GM12878 (cell line): ENCODE data around the gene EXOC4. TPM values are rescaled to one million over a fixed set of nuclear protein-coding genes. Genes with fewer than 3 reads are reported as not detected.

Experiments used
- ATAC-seq: fragments of 200-7000 bp; cut with Tn5 transposase; 3 replicates; pipeline ENCODE4 v1.9.1; 2020; ENCODE audit warnings: mild to moderate bottlenecking, moderate library complexity
- BruUV-seq: library from RNA; stranded (reverse); fragments of 400-500 nt; replicated peaks from 2 replicates; lab custom pipeline; 2021; lab: Mats Ljungman, UMichigan
- CTCF ChIA-PET: fragments of 300-600 bp; sonication (Branson Sonifier 250); formaldehyde crosslinking; extraction: SDS; loops from one replicate; lab custom pipeline; 2021; ENCODE audit warnings: inconsistent platforms; lab: Yijun Ruan, JAX
- POLR2A ChIA-PET: fragments of 350-600 bp; formaldehyde crosslinking; extraction: SDS; loops from one replicate; lab custom pipeline; 2021; ENCODE audit warnings: inconsistent platforms; lab: Charles Lee
- RAD21 ChIA-PET: fragments of 300-600 bp; sonication (Branson Sonifier 250); formaldehyde crosslinking; loops from one replicate; lab custom pipeline; 2023; ENCODE audit warnings: antibody characterized with exemption; ENCODE audit not compliant: unreplicated experiment; lab: Charles Lee
- SMC1A ChIA-PET: fragments of 300-600 bp; sonication (Branson Sonifier 250); formaldehyde crosslinking; loops from one replicate; lab custom pipeline; 2023; ENCODE audit not compliant: unreplicated experiment, uncharacterized antibody; lab: Charles Lee
- DNase-seq: peaks from one replicate; pipeline ENCODE4 v3.0.0-alpha.2; 2011; ENCODE audit warnings: low read depth, low spot score
- FAIRE-seq: peaks from 3 replicates; lab custom pipeline; 2011; peaks lifted over from hg19 to GRCh38; lab: Jason Lieb, UNC
- H2AFZ ChIP-seq: 2 replicates; pipeline ENCODE4 v1.6.0; 2011; ENCODE audit warnings: low read depth, low read length, control low read depth; ENCODE audit not compliant: control insufficient read depth
- H3K27ac ChIP-seq: 2 replicates; pipeline ENCODE4 v1.5.1; 2011; ENCODE audit warnings: control low read depth; ENCODE audit not compliant: control insufficient read depth, insufficient read depth
- H3K27me3 ChIP-seq, 2 experiments: replicated peaks in 1 of 2; 2 replicates each; pipeline versions ENCODE4 v1.6.0 to v1.6.1; 2011; ENCODE audit warnings: low read length in 1 of 2; ENCODE audit not compliant: control insufficient read depth in 2 of 2, insufficient read depth in 2 of 2
- H3K36me3 ChIP-seq, 2 experiments: 2 replicates each; pipeline ENCODE4 v1.5.1; 2011; ENCODE audit warnings: low read length in 1 of 2; ENCODE audit not compliant: control insufficient read depth in 2 of 2, insufficient read depth in 2 of 2
- H3K4me1 ChIP-seq: 2 replicates; pipeline ENCODE4 v1.6.1; 2011; ENCODE audit warnings: mild to moderate bottlenecking, low read length, moderate library complexity, mixed read lengths; ENCODE audit not compliant: control insufficient read depth, insufficient read depth
- H3K4me2 ChIP-seq: 2 replicates; pipeline ENCODE4 v1.6.0; 2011; ENCODE audit warnings: control low read depth; ENCODE audit not compliant: control insufficient read depth, insufficient read depth
- H3K4me3 ChIP-seq: fragments of 200-600 bp; sonication (generic); 2 replicates; pipeline ENCODE4 v1.5.1; 2016
- H3K79me2 ChIP-seq: 2 replicates; pipeline ENCODE4 v1.6.0; 2011; ENCODE audit warnings: low read length; ENCODE audit not compliant: control insufficient read depth, insufficient read depth
- H3K9ac ChIP-seq: 2 replicates; pipeline ENCODE4 v1.8.0; 2011; ENCODE audit warnings: low read length, control low read depth, mixed read lengths; ENCODE audit not compliant: control insufficient read depth, insufficient read depth
- H3K9me3 ChIP-seq: replicated peaks from 3 replicates; pipeline ENCODE4 v1.5.1; 2011; ENCODE audit warnings: mild to moderate bottlenecking, low read length; ENCODE audit not compliant: control insufficient read depth, insufficient read depth
- H4K20me1 ChIP-seq: 2 replicates; pipeline ENCODE4 v1.6.0; 2011; ENCODE audit not compliant: control insufficient read depth, insufficient read depth
- BHLHE40 ChIP-seq, 2 experiments: fragments of 450-650 bp in 1 of 2; IDR thresholded peaks; 2 replicates each; pipeline ENCODE4 v1.6.1; 2011 to 2017; ENCODE audit warnings: low read depth in 2 of 2, borderline replicate concordance in 1 of 2, improper control_type of control experiment in 1 of 2, low read length in 1 of 2, mild to moderate bottlenecking in 1 of 2
- CTCF ChIP-seq, 3 experiments: IDR thresholded peaks in 2 of 3; conservative IDR thresholded peaks in 1 of 3; 2 replicates each; pipeline ENCODE4 v1.5.1; 2011; ENCODE audit warnings: low read depth in 3 of 3, low read length in 3 of 3, mild to moderate bottlenecking in 3 of 3, control low read depth in 2 of 3, moderate library complexity in 2 of 3, inconsistent platforms in 1 of 3, mixed read lengths in 1 of 3; ENCODE audit not compliant: control insufficient read depth in 2 of 3, insufficient read depth in 1 of 3; ENCODE audit errors: extremely low read depth in 1 of 3
- ESRRA ChIP-seq: IDR thresholded peaks from 2 replicates; pipeline ENCODE4 v1.6.1; 2012; ENCODE audit warnings: mild to moderate bottlenecking, low read length, improper control_type of control experiment
- GABPA ChIP-seq: IDR thresholded peaks from 2 replicates; pipeline ENCODE4 v1.6.1; 2014; ENCODE audit warnings: antibody characterized with exemption, low read depth, mild to moderate bottlenecking, inconsistent platforms
- GATAD2B ChIP-seq: fragments of 450-650 bp; conservative IDR thresholded peaks from 2 replicates; pipeline ENCODE4 v1.6.1; 2017; ENCODE audit warnings: low read depth, mild to moderate bottlenecking, moderate library complexity
- KLF5 ChIP-seq: fragments of 450-650 bp; IDR thresholded peaks from 2 replicates; pipeline ENCODE4 v1.6.1; 2014; ENCODE audit warnings: mild to moderate bottlenecking; ENCODE audit not compliant: partially characterized antibody
- NFYB ChIP-seq: IDR thresholded peaks from 2 replicates; pipeline ENCODE4 v1.6.1; 2011; ENCODE audit warnings: low read depth, mild to moderate bottlenecking, low read length, improper control_type of control experiment, moderate library complexity; ENCODE audit not compliant: insufficient read depth
- NR2C1 ChIP-seq: fragments of 450-650 bp; IDR thresholded peaks from 2 replicates; pipeline ENCODE4 v1.6.1; 2017; ENCODE audit warnings: antibody characterized with exemption, mild to moderate bottlenecking, moderate library complexity
- RBBP5 ChIP-seq: fragments of 200-600 bp; sonication (generic); conservative IDR thresholded peaks from 2 replicates; pipeline ENCODE4 v1.6.1; 2016
- SREBF1 ChIP-seq: IDR thresholded peaks from 2 replicates; pipeline ENCODE4 v1.6.1; 2012; ENCODE audit warnings: mild to moderate bottlenecking, low read length
- STAT1 ChIP-seq: fragments of 450-650 bp; conservative IDR thresholded peaks from 2 replicates; pipeline ENCODE4 v1.6.1; 2014; ENCODE audit warnings: antibody characterized with exemption, mild to moderate bottlenecking
- STAT3 ChIP-seq: IDR thresholded peaks from 2 replicates; pipeline ENCODE4 v1.6.1; 2011; ENCODE audit warnings: low read depth, low read length, improper control_type of control experiment
- WGBS: methylation state at CpG from one replicate; pipeline ENCODE4 v1.1.6; 2016; ENCODE audit warnings: low lambda C conversion rate; ENCODE audit not compliant: insufficient replicate concordance, insufficient coverage; ENCODE audit errors: missing lambda C conversion rate; 5-methylcytosine and 5-hydroxymethylcytosine counted together
- in situ Hi-C: fragments of 300-500 bp; cut with MboI; formaldehyde crosslinking; loops from 9 replicates; pipeline ENCODE4 v1.14.3; 2018; ENCODE audit warnings: mixed read lengths
- intact Hi-C: fragments of 100-400 bp; cut with micrococcal nuclease; formaldehyde crosslinking; loops from one replicate; pipeline ENCODE4 v1.14.2; 2022; ENCODE audit not compliant: unreplicated experiment
- polyA plus RNA-seq, 11 experiments: library from polyadenylated mRNA; depleted of rRNA in 4 of 11; unstranded in 6 of 11; stranded (reverse) in 5 of 11; fragments of >200 nt; fragmentation: Nextera tagmentation in 4 of 11; fragmentation: Illumina TruSeq in 1 of 11; extraction: Ambion mirVana in 4 of 11; extraction: Trizol in 1 of 11; gene quantifications; 1 replicate in 1 of 11; 2 replicates in 10 of 11; pipeline versions ENCODE4 v1.2.1 to v1.2.3, GENCODE V29; 2011 to 2016; ENCODE audit warnings: inconsistent platforms in 2 of 11, missing spikeins in 2 of 11, low read depth in 1 of 11
- total RNA-seq, 4 experiments: library from RNA; depleted of rRNA in 3 of 4; stranded (reverse); fragments of >200 nt in 3 of 4; fragmentation: Illumina TruSeq in 1 of 4; extraction: Trizol in 1 of 4; gene quantifications; 2 replicates each; pipeline versions ENCODE4 v1.2.1 to v1.2.3, GENCODE V29; 2013 to 2021
- TF ChIP-seq, protein P1 (sequence below): fragments of 450-650 bp; IDR thresholded peaks from 2 replicates; pipeline ENCODE4 v1.6.1; 2017; ENCODE audit warnings: mild to moderate bottlenecking, moderate library complexity
- TF ChIP-seq, protein P2 (sequence below): fragments of 450-650 bp; formaldehyde crosslinking; IDR thresholded peaks from 2 replicates; pipeline ENCODE4 v1.4.0; 2022; ENCODE audit warnings: mild to moderate bottlenecking, moderate library complexity

The EXOC4 gene
- total and polyA plus RNA-seq, 10 of the 15 experiments (the other 5 are each of a cell fraction or from before 2014, with no cell fraction given): 13.2 to 44.5 (median 29.6) TPM

GRCh38 chr7:133534816-133535215, 281.9 kb downstream of the EXOC4 start (continued):
- TF ChIP-seq, protein P1, sequence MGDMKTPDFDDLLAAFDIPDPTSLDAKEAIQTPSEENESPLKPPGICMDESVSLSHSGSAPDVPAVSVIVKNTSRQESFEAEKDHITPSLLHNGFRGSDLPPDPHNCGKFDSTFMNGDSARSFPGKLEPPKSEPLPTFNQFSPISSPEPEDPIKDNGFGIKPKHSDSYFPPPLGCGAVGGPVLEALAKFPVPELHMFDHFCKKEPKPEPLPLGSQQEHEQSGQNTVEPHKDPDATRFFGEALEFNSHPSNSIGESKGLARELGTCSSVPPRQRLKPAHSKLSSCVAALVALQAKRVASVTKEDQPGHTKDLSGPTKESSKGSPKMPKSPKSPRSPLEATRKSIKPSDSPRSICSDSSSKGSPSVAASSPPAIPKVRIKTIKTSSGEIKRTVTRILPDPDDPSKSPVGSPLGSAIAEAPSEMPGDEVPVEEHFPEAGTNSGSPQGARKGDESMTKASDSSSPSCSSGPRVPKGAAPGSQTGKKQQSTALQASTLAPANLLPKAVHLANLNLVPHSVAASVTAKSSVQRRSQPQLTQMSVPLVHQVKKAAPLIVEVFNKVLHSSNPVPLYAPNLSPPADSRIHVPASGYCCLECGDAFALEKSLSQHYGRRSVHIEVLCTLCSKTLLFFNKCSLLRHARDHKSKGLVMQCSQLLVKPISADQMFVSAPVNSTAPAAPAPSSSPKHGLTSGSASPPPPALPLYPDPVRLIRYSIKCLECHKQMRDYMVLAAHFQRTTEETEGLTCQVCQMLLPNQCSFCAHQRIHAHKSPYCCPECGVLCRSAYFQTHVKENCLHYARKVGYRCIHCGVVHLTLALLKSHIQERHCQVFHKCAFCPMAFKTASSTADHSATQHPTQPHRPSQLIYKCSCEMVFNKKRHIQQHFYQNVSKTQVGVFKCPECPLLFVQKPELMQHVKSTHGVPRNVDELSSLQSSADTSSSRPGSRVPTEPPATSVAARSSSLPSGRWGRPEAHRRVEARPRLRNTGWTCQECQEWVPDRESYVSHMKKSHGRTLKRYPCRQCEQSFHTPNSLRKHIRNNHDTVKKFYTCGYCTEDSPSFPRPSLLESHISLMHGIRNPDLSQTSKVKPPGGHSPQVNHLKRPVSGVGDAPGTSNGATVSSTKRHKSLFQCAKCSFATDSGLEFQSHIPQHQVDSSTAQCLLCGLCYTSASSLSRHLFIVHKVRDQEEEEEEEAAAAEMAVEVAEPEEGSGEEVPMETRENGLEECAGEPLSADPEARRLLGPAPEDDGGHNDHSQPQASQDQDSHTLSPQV: no peak
- TF ChIP-seq STAT1 (no peak), NR2C1 (no peak)

GRCh38 chr7:133535308-133535707, 282.4 kb downstream of the EXOC4 start:
- DNase-seq (no peak), FAIRE-seq (no peak), ATAC-seq (no peak)
- RAD21 ChIA-PET: no interaction called here
- WGBS: 79% methylated on average over 2 of the region's 2 CpGs
- no peak overlapping the region for H3K27ac ChIP-seq
- no peak overlapping the region for H3K4me3 ChIP-seq
- H3K4me2 ChIP-seq: no peak overlapping the region
- BruUV-seq: no TSS peak
- SMC1A ChIA-PET: no interaction called here
- H3K27me3 ChIP-seq: no peaks in the 10 kb centered on the region
- POLR2A ChIA-PET: no interaction called here
- no peaks in the 10 kb centered on the region for H3K9me3 ChIP-seq
- H3K79me2 ChIP-seq: no peaks in the 10 kb centered on the region
- no peaks in the 10 kb centered on the region for H4K20me1 ChIP-seq
- CTCF ChIA-PET: no interaction called here
- intact Hi-C loops: no loop called here
- no peaks in the 10 kb centered on the region for H3K4me1 ChIP-seq
- in situ Hi-C loops: no loop called here
- no peak overlapping the region for H2AFZ ChIP-seq
- no peaks in the 10 kb centered on the region for H3K36me3 ChIP-seq
- no peak overlapping the region for H3K9ac ChIP-seq
- TF ChIP-seq CTCF (IDR thresholded peaks at IDR 0.05 in 2 of 3, conservative IDR thresholded peaks at IDR 0.05 in 1 of 3; ENCODE audit: control insufficient read depth in 2 of 3, extremely low read depth in 1 of 3, insufficient read depth in 1 of 3, low read depth in 3 of 3, low read length in 3 of 3) (no peak), GATAD2B (no peak), RBBP5 (no peak), STAT3 (no peak), GABPA (no peak), SREBF1 (no peak), BHLHE40 (IDR thresholded peaks at IDR 0.05; ENCODE audit: borderline replicate concordance in 1 of 2, low read depth in 2 of 2, low read length in 1 of 2) (no peak), ESRRA (no peak), KLF5 (no peak), NFYB (no peak)
- TF ChIP-seq, protein P2, sequence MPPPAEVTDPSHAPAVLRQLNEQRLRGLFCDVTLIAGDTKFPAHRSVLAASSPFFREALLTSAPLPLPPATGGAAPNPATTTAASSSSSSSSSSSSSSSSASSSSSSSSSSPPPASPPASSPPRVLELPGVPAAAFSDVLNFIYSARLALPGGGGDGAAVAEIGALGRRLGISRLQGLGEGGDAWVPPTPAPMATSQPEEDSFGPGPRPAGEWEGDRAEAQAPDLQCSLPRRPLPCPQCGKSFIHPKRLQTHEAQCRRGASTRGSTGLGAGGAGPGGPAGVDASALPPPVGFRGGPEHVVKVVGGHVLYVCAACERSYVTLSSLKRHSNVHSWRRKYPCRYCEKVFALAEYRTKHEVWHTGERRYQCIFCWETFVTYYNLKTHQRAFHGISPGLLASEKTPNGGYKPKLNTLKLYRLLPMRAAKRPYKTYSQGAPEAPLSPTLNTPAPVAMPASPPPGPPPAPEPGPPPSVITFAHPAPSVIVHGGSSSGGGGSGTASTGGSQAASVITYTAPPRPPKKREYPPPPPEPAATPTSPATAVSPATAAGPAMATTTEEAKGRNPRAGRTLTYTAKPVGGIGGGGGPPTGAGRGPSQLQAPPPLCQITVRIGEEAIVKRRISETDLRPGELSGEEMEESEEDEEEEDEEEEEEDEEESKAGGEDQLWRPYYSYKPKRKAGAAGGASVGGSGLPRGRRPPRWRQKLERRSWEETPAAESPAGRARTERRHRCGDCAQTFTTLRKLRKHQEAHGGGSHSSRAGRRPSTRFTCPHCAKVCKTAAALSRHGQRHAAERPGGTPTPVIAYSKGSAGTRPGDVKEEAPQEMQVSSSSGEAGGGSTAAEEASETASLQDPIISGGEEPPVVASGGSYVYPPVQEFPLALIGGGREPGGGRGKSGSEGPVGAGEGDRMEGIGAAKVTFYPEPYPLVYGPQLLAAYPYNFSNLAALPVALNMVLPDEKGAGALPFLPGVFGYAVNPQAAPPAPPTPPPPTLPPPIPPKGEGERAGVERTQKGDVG (CRISPR knock-in tag): no peak
